Liver (tissue), 9 donors: ENCODE data around the gene C20orf202. TPM values are rescaled to one million over a fixed set of nuclear protein-coding genes. Genes with fewer than 3 reads are reported as not detected.
A peak's percentile ranks its signal among the peaks of the same experiment; 100 is the strongest.

Source experiments
- DNase-seq: peaks from one replicate; pipeline ENCODE4 v3.0.0-alpha.2; 2017; ENCODE audit warnings: low spot score
- H3K27ac ChIP-seq, 2 donors: one replicate each; pipeline ENCODE4 v1.7.0; 2013; ENCODE audit warnings: inconsistent platforms in 2 of 2, low read length in 2 of 2, control low read depth in 1 of 2, low read depth in 1 of 2, mild to moderate bottlenecking in 1 of 2
- H3K27me3 ChIP-seq, 4 donors: one replicate each; pipeline versions ENCODE4 v1.6.1 to v1.7.0; 2013; ENCODE audit warnings: low read length in 3 of 4, inconsistent platforms in 1 of 4, mild to moderate bottlenecking in 1 of 4, moderate library complexity in 1 of 4; ENCODE audit not compliant: control insufficient read depth in 4 of 4, insufficient read depth in 4 of 4
- H3K36me3 ChIP-seq, 4 donors: one replicate each; pipeline versions ENCODE4 v1.6.1 to v1.7.0; 2013; ENCODE audit warnings: low read length in 3 of 4, mild to moderate bottlenecking in 3 of 4, low read depth in 1 of 4, moderate library complexity in 1 of 4; ENCODE audit not compliant: control insufficient read depth in 4 of 4, insufficient read depth in 3 of 4
- H3K4me1 ChIP-seq, 4 donors: one replicate each; pipeline versions ENCODE4 v1.6.1 to v1.7.0; 2013; ENCODE audit warnings: low read length in 3 of 4, mild to moderate bottlenecking in 3 of 4, moderate library complexity in 1 of 4; ENCODE audit not compliant: control insufficient read depth in 4 of 4, insufficient read depth in 4 of 4
- H3K4me3 ChIP-seq, 3 donors: one replicate each; pipeline versions ENCODE4 v1.6.1 to v1.7.0; 2013; ENCODE audit warnings: low read length in 3 of 3, control low read depth in 1 of 3, low read depth in 1 of 3, mild to moderate bottlenecking in 1 of 3
- H3K9ac ChIP-seq, 2 donors: one replicate each; pipeline ENCODE4 v1.7.0; 2013; ENCODE audit warnings: low read length in 2 of 2, mild to moderate bottlenecking in 2 of 2, moderate library complexity in 2 of 2, control low read depth in 1 of 2, low read depth in 1 of 2
- H3K9me3 ChIP-seq, 4 donors: one replicate each; pipeline versions ENCODE4 v1.6.1 to v1.7.0; 2013; ENCODE audit warnings: low read length in 3 of 4; ENCODE audit not compliant: control insufficient read depth in 4 of 4
- CTCF ChIP-seq: fragments of 150-350 bp; IDR thresholded peaks from 2 replicates; pipeline ENCODE4 v1.5.1; 2017; ENCODE audit warnings: improper control_type of control experiment, low read depth, low read length; ENCODE audit not compliant: missing input control
- EGR1 ChIP-seq, 2 donors: IDR thresholded peaks; 2 replicates each; pipeline ENCODE4 v1.6.1; 2016 to 2018; ENCODE audit warnings: antibody characterized with exemption in 2 of 2, low read depth in 2 of 2
- FOXA1 ChIP-seq: IDR thresholded peaks from 2 replicates; pipeline ENCODE4 v1.6.1; 2016; ENCODE audit warnings: antibody characterized with exemption
- FOXA2 ChIP-seq: IDR thresholded peaks from 2 replicates; pipeline ENCODE4 v1.6.1; 2016; ENCODE audit warnings: antibody characterized with exemption
- GABPA ChIP-seq, 2 donors: IDR thresholded peaks in 1 of 2; conservative IDR thresholded peaks in 1 of 2; 2 replicates each; pipeline ENCODE4 v1.6.1; 2016; ENCODE audit warnings: antibody characterized with exemption in 2 of 2, mild to moderate bottlenecking in 1 of 2, moderate library complexity in 1 of 2
- HNF4A ChIP-seq, 2 donors: conservative IDR thresholded peaks; 2 replicates each; pipeline ENCODE4 v1.6.1; 2016; ENCODE audit warnings: antibody characterized with exemption in 2 of 2, mild to moderate bottlenecking in 2 of 2
- HNF4G ChIP-seq: IDR thresholded peaks from 2 replicates; pipeline ENCODE4 v1.6.1; 2016; ENCODE audit warnings: antibody characterized with exemption
- JUND ChIP-seq, 2 donors: IDR thresholded peaks; 2 replicates each; pipeline ENCODE4 v1.6.1; 2016; ENCODE audit warnings: antibody characterized with exemption in 2 of 2
- NR2F2 ChIP-seq: IDR thresholded peaks from 2 replicates; pipeline ENCODE4 v1.6.1; 2016; ENCODE audit warnings: antibody characterized with exemption
- RAD21 ChIP-seq, 2 donors: IDR thresholded peaks; 2 replicates each; pipeline ENCODE4 v1.6.1; 2016; ENCODE audit warnings: antibody characterized with exemption in 2 of 2, mild to moderate bottlenecking in 2 of 2
- RXRA ChIP-seq, 2 donors: IDR thresholded peaks; 2 replicates each; pipeline ENCODE4 v1.6.1; 2017 to 2018; ENCODE audit warnings: antibody characterized with exemption in 2 of 2, mild to moderate bottlenecking in 1 of 2
- SP1 ChIP-seq: IDR thresholded peaks from 2 replicates; pipeline ENCODE4 v1.6.1; 2018; ENCODE audit warnings: antibody characterized with exemption, mild to moderate bottlenecking
- TAF1 ChIP-seq: conservative IDR thresholded peaks from 2 replicates; pipeline ENCODE4 v1.6.1; 2016; ENCODE audit warnings: antibody characterized with exemption, mild to moderate bottlenecking
- YY1 ChIP-seq: IDR thresholded peaks from 2 replicates; pipeline ENCODE4 v1.6.1; 2016; ENCODE audit warnings: antibody characterized with exemption, mild to moderate bottlenecking
- ZBTB33 ChIP-seq: IDR thresholded peaks from 2 replicates; pipeline ENCODE4 v1.6.1; 2016; ENCODE audit warnings: antibody characterized with exemption
- WGBS: extraction: QIAGEN DNeasy Blood & Tissue Kit; methylation state at CpG from one replicate; pipeline ENCODE4 v1.1.7; 2013; 5-methylcytosine and 5-hydroxymethylcytosine counted together
- polyA plus RNA-seq, 2 donors: library from polyadenylated mRNA; stranded (reverse) in 1 of 2; unstranded in 1 of 2; fragments of 200-250 nt in 1 of 2; fragments of >200 nt in 1 of 2; fragmentation: Nextera tagmentation in 1 of 2; extraction: Ambion mirVana in 1 of 2; gene quantifications; one replicate each; pipeline versions ENCODE4 v1.2.1 to v1.2.3, GENCODE V29; 2013 to 2015
- total RNA-seq, 2 donors: library from RNA; depleted of rRNA; stranded (reverse); fragments of >200 nt; gene quantifications; one replicate each; pipeline ENCODE4 v1.2.3, GENCODE V29; 2014
- TF ChIP-seq, protein P1 (sequence below): IDR thresholded peaks from 2 replicates; pipeline ENCODE4 v1.6.1; 2016; ENCODE audit warnings: antibody characterized with exemption
- TF ChIP-seq, protein P2 (sequence below): IDR thresholded peaks from 2 replicates; pipeline ENCODE4 v1.6.1; 2016; ENCODE audit warnings: antibody characterized with exemption, mild to moderate bottlenecking
- TF ChIP-seq, protein P3 (sequence below): IDR thresholded peaks from 2 replicates; pipeline ENCODE4 v1.6.1; 2016; ENCODE audit warnings: antibody characterized with exemption
- donor health status: healthy.
- donor health status: healthy.
- donor health status: healthy.
- donor health status: healthy.
- donor health status: healthy.

Gene C20orf202
- total and polyA plus RNA-seq, 4 donors, result 0.07 to 0.42 (median 0.12) TPM

- no peaks in the 10 kb centered on the region for H3K4me1 ChIP-seq
- TF ChIP-seq EGR1 (IDR thresholded peaks at IDR 0.05; ENCODE audit: low read depth in 2 of 2) (no peak), RAD21 (IDR thresholded peaks at IDR 0.05) (peak in 1 of 2 donors; percentile 18), JUND (IDR thresholded peaks at IDR 0.05) (no peak), NR2F2 (no peak)
- TF ChIP-seq, protein P1, sequence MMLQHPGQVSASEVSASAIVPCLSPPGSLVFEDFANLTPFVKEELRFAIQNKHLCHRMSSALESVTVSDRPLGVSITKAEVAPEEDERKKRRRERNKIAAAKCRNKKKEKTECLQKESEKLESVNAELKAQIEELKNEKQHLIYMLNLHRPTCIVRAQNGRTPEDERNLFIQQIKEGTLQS, result no peak
- no peaks in the 10 kb centered on the region for H3K9me3 ChIP-seq
- H3K27me3 ChIP-seq, result no peaks in the 10 kb centered on the region
- H3K36me3 ChIP-seq, result no peaks in the 10 kb centered on the region
- no peak overlapping the region for H3K9ac ChIP-seq
- DNase-seq, result peak; percentile 14
- H3K27ac ChIP-seq, result no peak overlapping the region
- 56% methylated on average over 5 of the region's 5 CpGs for WGBS
- no peak overlapping the region for H3K4me3 ChIP-seq
These were observed 6.5 kb downstream of the C20orf202 start for GRCh38 chr20:1209447-1210387.

- Histone ChIP-seq H3K36me3 (no peaks in the 10 kb centered on the region), H3K27ac (no peak overlapping the region), H3K4me1 (no peaks in the 10 kb centered on the region), H3K9ac (no peak overlapping the region), H3K9me3 (no peaks in the 10 kb centered on the region), H3K27me3 (no peaks in the 10 kb centered on the region), H3K4me3 (no peak overlapping the region)
- TF ChIP-seq HNF4G, result no peak
- TF ChIP-seq TAF1, result no peak
- TF ChIP-seq YY1, result no peak
- TF ChIP-seq RAD21 (IDR thresholded peaks at IDR 0.05), result no peak
- TF ChIP-seq EGR1 (IDR thresholded peaks at IDR 0.05; ENCODE audit: low read depth in 2 of 2), result no peak
- TF ChIP-seq, protein P1, result no peak
- TF ChIP-seq, protein P2, sequence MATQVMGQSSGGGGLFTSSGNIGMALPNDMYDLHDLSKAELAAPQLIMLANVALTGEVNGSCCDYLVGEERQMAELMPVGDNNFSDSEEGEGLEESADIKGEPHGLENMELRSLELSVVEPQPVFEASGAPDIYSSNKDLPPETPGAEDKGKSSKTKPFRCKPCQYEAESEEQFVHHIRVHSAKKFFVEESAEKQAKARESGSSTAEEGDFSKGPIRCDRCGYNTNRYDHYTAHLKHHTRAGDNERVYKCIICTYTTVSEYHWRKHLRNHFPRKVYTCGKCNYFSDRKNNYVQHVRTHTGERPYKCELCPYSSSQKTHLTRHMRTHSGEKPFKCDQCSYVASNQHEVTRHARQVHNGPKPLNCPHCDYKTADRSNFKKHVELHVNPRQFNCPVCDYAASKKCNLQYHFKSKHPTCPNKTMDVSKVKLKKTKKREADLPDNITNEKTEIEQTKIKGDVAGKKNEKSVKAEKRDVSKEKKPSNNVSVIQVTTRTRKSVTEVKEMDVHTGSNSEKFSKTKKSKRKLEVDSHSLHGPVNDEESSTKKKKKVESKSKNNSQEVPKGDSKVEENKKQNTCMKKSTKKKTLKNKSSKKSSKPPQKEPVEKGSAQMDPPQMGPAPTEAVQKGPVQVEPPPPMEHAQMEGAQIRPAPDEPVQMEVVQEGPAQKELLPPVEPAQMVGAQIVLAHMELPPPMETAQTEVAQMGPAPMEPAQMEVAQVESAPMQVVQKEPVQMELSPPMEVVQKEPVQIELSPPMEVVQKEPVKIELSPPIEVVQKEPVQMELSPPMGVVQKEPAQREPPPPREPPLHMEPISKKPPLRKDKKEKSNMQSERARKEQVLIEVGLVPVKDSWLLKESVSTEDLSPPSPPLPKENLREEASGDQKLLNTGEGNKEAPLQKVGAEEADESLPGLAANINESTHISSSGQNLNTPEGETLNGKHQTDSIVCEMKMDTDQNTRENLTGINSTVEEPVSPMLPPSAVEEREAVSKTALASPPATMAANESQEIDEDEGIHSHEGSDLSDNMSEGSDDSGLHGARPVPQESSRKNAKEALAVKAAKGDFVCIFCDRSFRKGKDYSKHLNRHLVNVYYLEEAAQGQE, result no peak
- TF ChIP-seq, protein P3, sequence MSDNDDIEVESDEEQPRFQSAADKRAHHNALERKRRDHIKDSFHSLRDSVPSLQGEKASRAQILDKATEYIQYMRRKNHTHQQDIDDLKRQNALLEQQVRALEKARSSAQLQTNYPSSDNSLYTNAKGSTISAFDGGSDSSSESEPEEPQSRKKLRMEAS, result no peak
- no peak for TF ChIP-seq FOXA2
- TF ChIP-seq NR2F2, result no peak
- no peak for TF ChIP-seq CTCF
- TF ChIP-seq SP1, result no peak
- no peak for TF ChIP-seq HNF4A (conservative IDR thresholded peaks at IDR 0.05)
- TF ChIP-seq RXRA (IDR thresholded peaks at IDR 0.05), result no peak
- TF ChIP-seq GABPA (IDR thresholded peaks at IDR 0.05 in 1 of 2, conservative IDR thresholded peaks at IDR 0.05 in 1 of 2), result no peak
- TF ChIP-seq FOXA1, result no peak
- no peak for TF ChIP-seq JUND (IDR thresholded peaks at IDR 0.05)
- TF ChIP-seq ZBTB33, result no peak
- DNase-seq, result no peak
- 89% methylated on average over 1 of the region's 1 CpG for WGBS
These were observed 7.2 kb downstream of the C20orf202 start for GRCh38 chr20:1210501-1210900.
